Fibroblast of lung (primary cell): ENCODE measurements around the gene PDE3A.

Source experiments
- CTCF ChIP-seq, 2 donors: IDR thresholded peaks in 1 of 2; conservative IDR thresholded peaks in 1 of 2; 1 replicate in 1 of 2; 2 replicates in 1 of 2; pipeline ENCODE4 v1.5.1; 2011 to 2012; ENCODE audit warnings: low read length in 2 of 2, control low read depth in 1 of 2, inconsistent platforms in 1 of 2, low read depth in 1 of 2, mild to moderate bottlenecking in 1 of 2
- EZH2 ChIP-seq: IDR thresholded peaks from 2 replicates; pipeline ENCODE4 v1.5.1; 2012; ENCODE audit warnings: low read length, control low read depth, mild to moderate bottlenecking; ENCODE audit errors: missing control alignments

- no peak for TF ChIP-seq CTCF (conservative IDR thresholded peaks at IDR 0.05 in 1 of 2, IDR thresholded peaks at IDR 0.05 in 1 of 2; ENCODE audit: low read depth in 1 of 2, low read length in 2 of 2)
- no peak for TF ChIP-seq EZH2
Measured at GRCh38 chr12:20410734-20411133, 42.4 kb downstream of the PDE3A start.
